Activated naive CD8-positive, alpha-beta T cell treated with anti-CD3 and anti-CD28 coated beads for 36 hours (primary cell): Measurements from ENCODE around the gene NKAIN4. TPM values are rescaled to one million over a fixed set of nuclear protein-coding genes. Genes with fewer than 3 reads are reported as not detected.

Experiments used
- DNase-seq: peaks from one replicate; pipeline ENCODE4 v3.0.0; 2021
- H3K27ac Mint-ChIP-seq: one replicate; pipeline ENCODE4 v1.8.0; 2022; ENCODE audit warnings: mild to moderate bottlenecking, moderate library complexity, mixed read lengths
- H3K27me3 Mint-ChIP-seq: one replicate; pipeline ENCODE4 v1.8.0; 2022; ENCODE audit warnings: mild to moderate bottlenecking, mixed read lengths
- H3K36me3 Mint-ChIP-seq: one replicate; pipeline ENCODE4 v1.8.0; 2021; ENCODE audit warnings: mild to moderate bottlenecking, mixed read lengths
- H3K4me1 Mint-ChIP-seq: one replicate; pipeline ENCODE4 v1.8.0; 2021; ENCODE audit warnings: mixed read lengths
- H3K4me3 Mint-ChIP-seq: one replicate; pipeline ENCODE4 v1.8.0; 2022; ENCODE audit warnings: mild to moderate bottlenecking, moderate library complexity, mixed read lengths
- H3K9me3 Mint-ChIP-seq: one replicate; pipeline ENCODE4 v1.8.0; 2022; ENCODE audit warnings: mixed read lengths
- total RNA-seq, 2 experiments: library from RNA; stranded (reverse); gene quantifications; one replicate each; pipeline ENCODE4 v1.2.3, GENCODE V29; 2021

The NKAIN4 gene
- total RNA-seq, 2 experiments from 2014 or later: not detected

- Mint-ChIP-seq H3K4me1 (no peaks in the 10 kb centered on the region), H3K9me3 (no peaks in the 10 kb centered on the region), H3K36me3 (no peaks in the 10 kb centered on the region), H3K27me3 (no peaks in the 10 kb centered on the region), H3K4me3 (no peak overlapping the region), H3K27ac (no peak overlapping the region)
- DNase-seq: no peak
Measured at GRCh38 chr20:63282946-63283345, 28.7 kb upstream of the NKAIN4 start.

GRCh38 chr20:63281742-63282665 lies 27.7 kb upstream of the NKAIN4 start:
- H3K4me3 Mint-ChIP-seq: no peak overlapping the region
- no peak overlapping the region for H3K27ac Mint-ChIP-seq

GRCh38 chr20:63280929-63281545 lies 26.8 kb upstream of the NKAIN4 start:
- Mint-ChIP-seq H3K9me3 (no peaks in the 10 kb centered on the region), H3K4me3 (no peak overlapping the region), H3K4me1 (no peaks in the 10 kb centered on the region), H3K27me3 (no peaks in the 10 kb centered on the region), H3K36me3 (no peaks in the 10 kb centered on the region), H3K27ac (no peak overlapping the region)
- DNase-seq: no peak

More at GRCh38 chr20:63281742-63282665, 27.7 kb upstream of the NKAIN4 start:
- H3K36me3 Mint-ChIP-seq: no peaks in the 10 kb centered on the region
- H3K9me3 Mint-ChIP-seq: no peaks in the 10 kb centered on the region
- H3K27me3 Mint-ChIP-seq: no peaks in the 10 kb centered on the region
- DNase-seq: no peak
- no peaks in the 10 kb centered on the region for H3K4me1 Mint-ChIP-seq

- no peak for DNase-seq
- H3K27me3 Mint-ChIP-seq: no peaks in the 10 kb centered on the region
- no peaks in the 10 kb centered on the region for H3K9me3 Mint-ChIP-seq
- no peaks in the 10 kb centered on the region for H3K36me3 Mint-ChIP-seq
- H3K4me1 Mint-ChIP-seq: no peaks in the 10 kb centered on the region
- no peak overlapping the region for H3K4me3 Mint-ChIP-seq
- H3K27ac Mint-ChIP-seq: peak overlapping the region; percentile 56
Measured at GRCh38 chr20:63280371-63280770, 26.1 kb upstream of the NKAIN4 start.

GRCh38 chr20:63279931-63280330 lies 25.7 kb upstream of the NKAIN4 start:
- Mint-ChIP-seq H3K27me3 (no peaks in the 10 kb centered on the region), H3K4me3 (no peak overlapping the region), H3K36me3 (no peaks in the 10 kb centered on the region), H3K27ac (no peak overlapping the region), H3K9me3 (no peaks in the 10 kb centered on the region), H3K4me1 (no peaks in the 10 kb centered on the region)
- no peak for DNase-seq

- H3K27ac Mint-ChIP-seq: no peak overlapping the region
- no peaks in the 10 kb centered on the region for H3K9me3 Mint-ChIP-seq
- no peaks in the 10 kb centered on the region for H3K36me3 Mint-ChIP-seq
- no peak for DNase-seq
- peaks cover 9% of the 10 kb centered on the region for H3K4me1 Mint-ChIP-seq
- no peak overlapping the region for H3K4me3 Mint-ChIP-seq
- H3K27me3 Mint-ChIP-seq: no peaks in the 10 kb centered on the region
Measured at GRCh38 chr20:63278661-63279060, 24.4 kb upstream of the NKAIN4 start.

- DNase-seq: no peak
- Mint-ChIP-seq H3K27ac (no peak overlapping the region), H3K9me3 (no peaks in the 10 kb centered on the region), H3K4me1 (peaks cover 11% of the 10 kb centered on the region), H3K27me3 (no peaks in the 10 kb centered on the region), H3K4me3 (no peak overlapping the region), H3K36me3 (no peaks in the 10 kb centered on the region)
Measured at GRCh38 chr20:63277466-63278272, 23.4 kb upstream of the NKAIN4 start.

- no peak for DNase-seq
- Mint-ChIP-seq H3K36me3 (no peaks in the 10 kb centered on the region), H3K4me3 (no peak overlapping the region), H3K27ac (no peak overlapping the region), H3K9me3 (no peaks in the 10 kb centered on the region), H3K27me3 (no peaks in the 10 kb centered on the region), H3K4me1 (peaks cover 11% of the 10 kb centered on the region)
Measured at GRCh38 chr20:63276956-63277355, 22.7 kb upstream of the NKAIN4 start.

- peaks cover 17% of the 10 kb centered on the region for H3K4me1 Mint-ChIP-seq
- no peaks in the 10 kb centered on the region for H3K9me3 Mint-ChIP-seq
- no peaks in the 10 kb centered on the region for H3K36me3 Mint-ChIP-seq
- H3K27ac Mint-ChIP-seq: no peak overlapping the region
- no peak overlapping the region for H3K4me3 Mint-ChIP-seq
- H3K27me3 Mint-ChIP-seq: no peaks in the 10 kb centered on the region
- DNase-seq: no peak
Measured at GRCh38 chr20:63275825-63276224, 21.6 kb upstream of the NKAIN4 start.

GRCh38 chr20:63274381-63275228 lies 20.3 kb upstream of the NKAIN4 start:
- no peak overlapping the region for H3K27ac Mint-ChIP-seq
- H3K9me3 Mint-ChIP-seq: no peaks in the 10 kb centered on the region
- peaks cover 17% of the 10 kb centered on the region for H3K4me1 Mint-ChIP-seq
- peak overlapping the region; percentile 54 for H3K4me3 Mint-ChIP-seq
- no peaks in the 10 kb centered on the region for H3K36me3 Mint-ChIP-seq
- no peaks in the 10 kb centered on the region for H3K27me3 Mint-ChIP-seq
- no peak for DNase-seq

- H3K4me3 Mint-ChIP-seq: peak overlapping the region; percentile 90
- no peaks in the 10 kb centered on the region for H3K27me3 Mint-ChIP-seq
- no peaks in the 10 kb centered on the region for H3K36me3 Mint-ChIP-seq
- H3K9me3 Mint-ChIP-seq: no peaks in the 10 kb centered on the region
- peaks cover 17% of the 10 kb centered on the region for H3K4me1 Mint-ChIP-seq
- DNase-seq: no peak
- H3K27ac Mint-ChIP-seq: peak overlapping the region; percentile 72
Measured at GRCh38 chr20:63273635-63274380, 19.5 kb upstream of the NKAIN4 start.

- Mint-ChIP-seq H3K36me3 (no peaks in the 10 kb centered on the region), H3K27me3 (no peaks in the 10 kb centered on the region), H3K27ac (peak overlapping the region; percentile 72), H3K4me3 (peak overlapping the region; percentile 90), H3K9me3 (no peaks in the 10 kb centered on the region), H3K4me1 (peaks cover 17% of the 10 kb centered on the region)
- DNase-seq: no peak
Measured at GRCh38 chr20:63273059-63273579, 18.9 kb upstream of the NKAIN4 start.

GRCh38 chr20:63272105-63273058 lies 18.1 kb upstream of the NKAIN4 start, which contains the start of gene ARFGAP1:
ARFGAP1 (plus strand) TSS chr20:63272813; CDS start chr20:63275581, 2,768 bp downstream.
- Mint-ChIP-seq H3K27me3 (no peaks in the 10 kb centered on the region), H3K27ac (peak within 1 kb of the TSS; percentile 72), H3K4me3 (peak within 1 kb of the TSS; percentile 90), H3K4me1 (peaks cover 17% of the 10 kb centered on the region), H3K9me3 (no peaks in the 10 kb centered on the region), H3K36me3 (no peaks in the 10 kb centered on the region)
- DNase-seq: peak; percentile 93
